OCI-M2 (cell line): ENCODE data around the gene PSMG1.

Source experiments
- DNase-seq: peaks from one replicate; lab custom pipeline; 2025; ENCODE audit not compliant: unreplicated experiment; lab: John Stamatoyannopoulos, UW

The PSMG1 gene

DNA sequence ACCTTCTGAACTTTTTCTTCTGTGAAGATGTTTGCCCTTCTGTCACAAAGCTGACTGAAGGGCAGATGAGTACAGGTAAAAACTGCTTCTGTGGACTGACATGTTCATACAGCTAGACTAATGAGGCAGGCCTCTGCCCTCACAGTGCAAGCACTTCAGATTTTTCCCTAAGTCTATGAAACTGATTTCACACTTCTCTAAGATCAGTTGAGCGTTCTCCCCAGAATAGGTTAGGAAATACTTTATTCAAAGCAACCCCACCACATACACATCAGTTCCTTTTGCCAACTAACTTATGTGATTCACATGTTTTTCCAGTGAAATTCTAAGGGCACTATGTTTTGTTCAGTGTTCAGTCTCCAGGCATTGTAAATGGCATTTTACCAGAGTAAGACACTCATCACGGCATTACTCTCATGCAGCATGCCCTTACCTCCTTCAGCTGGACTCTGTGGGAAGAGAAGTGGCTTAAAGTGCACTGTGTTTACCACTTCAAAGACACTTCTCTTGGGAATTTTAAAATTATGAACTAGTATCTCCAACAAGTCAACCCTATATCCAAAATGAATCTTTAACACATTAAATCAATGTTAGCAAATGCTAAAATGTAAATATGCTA is 5.4 kb upstream of the PSMG1 start:
- DNase-seq = no peak

DNA sequence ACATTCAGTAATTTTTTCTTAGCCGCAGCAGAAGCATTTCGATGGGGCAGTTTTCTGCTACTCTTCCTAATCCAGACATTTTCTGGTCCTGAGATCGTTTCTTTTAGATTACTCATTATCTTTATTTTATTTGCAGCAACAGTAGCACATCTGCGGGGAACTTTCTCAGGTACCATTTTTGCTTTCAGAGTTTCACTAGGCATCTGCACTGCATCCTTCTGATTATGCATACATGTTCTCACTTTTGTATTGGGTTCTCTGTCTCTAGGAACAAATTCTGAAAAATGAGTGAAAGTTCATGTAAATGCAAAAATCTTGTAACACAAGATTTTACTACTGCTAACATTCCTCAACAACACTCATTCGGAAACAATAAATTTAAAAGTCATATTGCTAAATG is 3.9 kb upstream of the PSMG1 start:
- no peak for DNase-seq

DNA sequence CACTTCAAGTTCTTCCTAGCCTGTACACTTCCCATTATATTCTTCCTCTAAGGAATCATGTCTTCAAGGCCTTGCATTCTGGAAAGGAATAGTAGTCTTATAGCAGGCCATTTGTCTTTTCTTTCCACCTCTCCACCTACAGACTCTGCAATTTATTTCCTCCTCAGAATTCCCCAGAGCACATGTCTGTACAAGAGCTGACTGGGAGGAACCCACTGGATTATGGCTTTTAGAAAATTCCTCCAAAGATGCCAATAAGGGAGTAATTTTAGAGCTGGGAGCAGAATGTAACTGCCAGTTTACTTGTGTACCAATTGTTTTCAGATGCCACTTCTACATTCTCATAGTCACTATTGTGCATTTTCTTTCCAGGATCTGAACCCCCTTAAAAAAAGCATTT is 3.4 kb upstream of the PSMG1 start:
- no peak for DNase-seq

DNA sequence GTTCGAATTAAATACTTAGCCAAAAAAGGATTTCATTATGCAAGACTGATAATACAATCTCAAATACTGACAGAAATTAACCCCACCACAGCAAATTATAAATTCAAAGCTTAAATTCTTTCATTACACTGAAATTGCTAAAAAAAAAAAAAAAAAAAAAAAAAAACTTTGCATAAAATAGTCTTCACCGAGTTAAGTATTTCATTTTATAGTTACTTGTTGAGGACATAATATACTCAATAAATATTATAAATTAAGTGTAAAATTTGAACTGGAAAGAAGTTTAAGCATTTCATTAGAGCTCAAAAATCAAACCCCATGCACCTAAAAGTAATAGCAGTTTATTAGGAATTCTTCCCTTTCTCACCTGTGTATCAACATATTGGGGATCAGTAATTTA is 1.9 kb upstream of the PSMG1 start:
- no peak for DNase-seq

DNA sequence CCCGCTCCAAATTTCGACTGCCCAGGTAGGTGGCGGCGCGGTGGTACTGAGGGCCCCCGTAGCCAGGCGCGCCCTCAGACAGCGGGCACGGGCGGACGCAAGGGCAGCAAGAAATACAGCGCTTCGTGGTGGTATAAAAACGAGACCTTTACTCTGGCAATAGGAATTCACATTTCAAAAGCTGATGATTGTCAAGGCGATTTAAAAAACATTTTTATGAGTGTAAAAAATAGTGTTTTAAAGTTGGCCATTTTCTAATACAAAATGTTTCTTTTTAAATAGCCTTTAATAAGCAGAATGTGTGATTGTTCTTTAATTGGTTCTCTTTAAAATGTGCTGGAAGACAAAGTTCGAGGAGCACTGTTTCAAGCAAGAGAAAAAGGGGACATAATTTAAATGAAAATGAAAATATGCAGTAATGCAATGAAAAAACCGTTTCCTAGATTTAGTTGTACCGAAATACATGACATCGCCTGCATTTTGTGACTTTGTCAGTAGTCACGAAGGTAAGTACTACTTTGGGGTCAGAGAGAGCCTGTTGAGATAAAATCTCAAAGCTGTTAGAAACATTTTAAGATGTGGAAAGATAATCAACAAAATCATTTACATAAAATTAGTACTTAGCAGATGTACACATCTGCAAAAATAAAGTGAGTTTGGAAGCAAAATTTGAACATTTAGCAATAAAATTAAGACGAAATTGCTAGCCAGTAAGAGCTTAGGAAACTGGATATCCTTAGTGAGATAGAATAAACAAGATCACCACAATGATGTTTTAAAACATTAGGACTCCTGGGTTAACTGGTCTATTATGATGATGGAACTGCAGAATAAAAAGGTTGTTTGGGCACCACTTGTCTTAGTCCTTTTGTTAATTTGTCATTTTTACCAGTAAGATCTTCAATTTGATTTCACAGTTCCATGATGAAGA is 1.1 kb upstream of the PSMG1 start:
- DNase-seq = peak; percentile 59

DNA sequence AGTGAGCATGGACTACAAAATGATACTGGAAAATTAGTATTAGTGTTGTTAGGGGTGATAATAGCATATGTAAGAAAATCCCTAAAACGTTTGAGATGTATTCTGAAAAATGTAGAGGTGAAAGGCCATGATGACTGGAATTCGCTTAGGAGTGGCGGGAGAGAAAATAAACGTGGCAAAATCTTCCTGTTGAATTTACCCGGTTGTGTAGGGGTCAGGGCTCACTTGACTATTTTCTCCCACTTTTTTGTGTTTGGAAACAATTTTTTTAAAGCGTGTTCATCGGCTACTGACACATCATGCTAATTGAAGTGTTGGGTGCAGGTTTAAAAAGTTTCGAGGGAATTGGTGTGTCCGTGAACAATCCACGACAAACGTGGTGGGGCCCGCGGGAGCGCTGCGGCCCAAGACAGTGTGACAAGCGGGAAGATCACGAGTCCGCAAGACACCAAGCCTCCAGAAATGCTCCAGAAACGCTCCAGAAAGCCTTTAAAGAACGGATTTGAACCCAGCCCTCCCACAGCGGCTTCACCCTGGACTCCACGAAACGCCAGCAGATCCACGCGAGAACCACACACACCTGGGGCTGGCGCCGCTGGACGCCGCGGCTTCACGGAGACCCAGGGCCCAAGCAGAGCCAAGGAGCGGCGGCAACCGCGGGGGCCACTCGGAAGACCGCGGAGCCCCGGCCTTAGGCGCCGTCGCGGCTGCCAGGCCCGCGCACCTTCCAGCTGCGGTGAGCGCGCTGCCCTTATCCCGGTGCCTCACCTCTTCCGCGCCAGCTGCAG is 573 bp downstream of the PSMG1 start:
- no peak for DNase-seq

DNA sequence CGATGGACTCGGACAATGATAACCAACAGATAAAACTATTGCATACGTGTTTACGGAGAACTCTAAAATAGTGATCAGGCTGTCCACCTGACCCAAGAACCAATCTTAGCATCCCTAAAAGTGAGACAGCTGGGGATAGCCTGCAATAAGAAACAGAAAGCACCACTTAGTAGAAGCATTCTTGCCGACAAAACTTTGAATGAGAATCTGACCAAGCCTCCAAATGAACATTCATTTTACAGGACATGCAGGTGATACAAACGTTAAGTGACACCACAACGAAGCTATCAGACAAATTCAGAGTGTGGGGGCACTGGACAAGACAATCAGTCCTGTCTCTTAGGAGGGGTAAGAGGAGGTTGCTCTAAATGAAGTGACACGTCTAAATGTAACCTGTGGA is 1.2 kb downstream of the PSMG1 start:
- no peak for DNase-seq

DNA sequence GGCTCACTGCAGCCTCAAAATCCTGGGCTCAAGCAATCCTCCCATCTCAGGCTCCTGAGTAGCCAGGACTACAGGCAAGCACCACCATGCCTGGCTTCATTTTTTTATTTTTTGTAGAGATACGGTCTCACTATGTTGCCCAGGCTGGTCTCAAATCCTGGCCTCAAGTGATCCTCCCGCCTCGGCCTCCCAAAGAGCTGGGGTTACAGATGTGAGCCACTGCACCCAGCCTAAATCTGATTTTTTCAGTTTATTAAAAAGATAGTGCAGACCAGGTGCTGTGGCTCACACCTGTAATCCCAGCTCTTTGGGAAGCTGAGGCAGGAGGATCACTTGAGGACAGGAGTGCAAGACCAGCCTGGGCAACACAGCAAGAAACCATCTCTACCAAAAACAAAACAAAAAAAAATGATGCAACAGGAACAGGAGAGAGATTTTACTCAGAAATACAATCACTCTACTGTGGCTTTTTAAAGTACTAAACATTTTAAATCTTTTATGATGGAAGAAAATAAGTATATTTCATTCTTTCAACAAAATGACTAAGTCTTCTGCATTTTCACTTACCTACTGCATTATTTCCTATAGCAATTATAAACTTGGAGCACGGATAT is 1.9 kb downstream of the PSMG1 start:
- DNase-seq = no peak

DNA sequence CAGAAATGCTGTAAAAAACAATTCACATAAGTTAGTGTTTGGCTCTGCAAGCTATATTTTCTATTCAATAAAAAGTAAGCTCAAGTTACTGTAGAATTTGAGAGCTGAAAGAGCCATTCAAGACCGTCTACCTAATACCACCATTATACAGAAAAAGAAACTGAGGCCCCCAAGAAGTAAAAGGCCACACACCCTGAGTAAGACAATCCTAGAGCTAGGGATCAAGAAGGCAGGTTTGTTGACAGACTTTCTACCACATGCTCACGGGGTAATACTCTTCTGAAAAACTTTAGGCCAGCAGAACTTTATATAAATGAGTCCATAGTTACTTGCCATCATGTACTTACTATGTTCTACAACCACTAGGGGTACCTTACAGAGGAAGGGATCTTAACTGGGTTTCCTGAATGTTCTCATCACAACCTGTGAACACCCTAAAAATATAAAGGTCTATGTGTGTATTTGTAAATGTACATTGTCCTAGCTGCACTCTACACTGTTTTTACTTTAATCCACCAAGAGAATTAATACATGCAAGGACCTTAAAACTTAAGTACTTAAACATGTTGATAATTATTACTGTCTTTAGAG is 2.7 kb downstream of the PSMG1 start:
- no peak for DNase-seq

DNA sequence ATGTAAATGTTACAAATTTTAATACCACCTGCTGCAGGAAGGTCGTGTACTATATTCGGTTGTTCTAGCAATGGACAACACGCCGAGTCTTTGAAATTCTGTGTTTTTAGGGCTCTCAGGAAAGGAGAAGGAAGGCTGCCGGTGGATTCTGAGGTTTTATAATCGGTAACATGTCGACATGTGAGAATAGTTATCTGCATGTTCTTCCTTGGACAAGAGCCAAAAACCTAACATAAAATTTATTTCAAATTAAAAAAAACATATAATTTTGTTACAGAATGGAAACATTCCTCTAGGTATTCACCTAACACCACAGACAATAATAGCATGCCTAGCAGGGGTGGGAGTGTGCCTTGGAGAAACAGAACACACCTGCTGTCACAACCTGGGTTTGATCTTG is 4.8 kb downstream of the PSMG1 start:
- DNase-seq = no peak

DNA sequence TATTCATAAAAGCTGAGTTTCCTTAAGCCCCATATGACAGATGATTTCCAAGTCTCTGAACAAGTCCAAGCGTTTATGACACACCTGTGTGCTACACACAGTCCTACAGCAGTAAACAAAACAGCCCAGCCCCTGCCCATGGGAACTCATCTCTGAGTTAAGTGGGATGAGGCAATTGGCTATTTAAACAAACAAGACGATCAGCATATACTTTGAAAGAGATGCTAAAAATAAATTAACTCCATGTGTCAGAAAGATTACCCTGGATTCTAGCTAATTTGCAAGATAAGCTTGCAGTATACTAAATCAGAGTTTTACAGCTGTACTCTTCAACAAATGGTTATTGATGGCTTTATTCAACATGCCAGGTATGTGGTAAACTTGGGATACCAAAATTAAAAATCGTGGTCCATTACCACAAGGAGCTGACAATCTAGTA is 7.0 kb downstream of the PSMG1 start:
- DNase-seq = no peak

DNA sequence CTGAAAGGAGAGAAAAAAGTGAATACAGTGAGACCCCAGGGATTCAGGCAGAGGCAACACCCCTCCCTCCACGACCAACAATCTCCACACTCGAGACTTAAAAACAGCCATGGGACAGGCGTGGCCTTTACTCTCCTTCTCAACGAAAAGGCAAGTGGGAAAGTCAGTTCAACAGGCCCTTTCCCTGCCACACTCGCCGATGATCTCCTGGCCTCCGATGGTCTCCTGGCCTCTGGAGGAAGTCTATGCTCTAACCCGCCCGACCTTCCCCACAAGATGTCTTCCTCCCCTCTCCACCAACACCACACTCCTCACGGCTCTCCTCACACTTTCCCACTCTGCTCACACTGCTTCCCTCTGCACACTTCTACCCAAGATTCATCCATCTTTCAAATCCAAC is 7.6 kb downstream of the PSMG1 start:
- no peak for DNase-seq

DNA sequence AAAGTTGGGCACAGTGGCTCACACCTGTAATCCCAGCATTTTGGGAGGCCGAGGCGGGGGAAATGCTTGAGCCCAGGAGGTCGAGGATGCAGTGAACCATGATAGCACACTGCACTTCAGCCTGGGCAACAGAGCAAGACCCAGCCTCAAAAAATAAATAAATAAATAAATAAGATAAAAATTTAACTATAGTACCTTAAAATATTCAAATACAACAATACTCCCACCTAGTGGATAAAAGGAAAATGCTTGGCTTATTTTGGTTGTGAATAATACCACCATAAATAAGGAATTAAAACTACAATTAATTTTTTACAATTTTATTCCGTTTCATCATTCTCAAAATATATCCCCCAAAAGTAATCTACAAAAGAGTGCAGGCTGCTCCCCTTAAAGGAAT is 8.1 kb downstream of the PSMG1 start:
- no peak for DNase-seq

DNA sequence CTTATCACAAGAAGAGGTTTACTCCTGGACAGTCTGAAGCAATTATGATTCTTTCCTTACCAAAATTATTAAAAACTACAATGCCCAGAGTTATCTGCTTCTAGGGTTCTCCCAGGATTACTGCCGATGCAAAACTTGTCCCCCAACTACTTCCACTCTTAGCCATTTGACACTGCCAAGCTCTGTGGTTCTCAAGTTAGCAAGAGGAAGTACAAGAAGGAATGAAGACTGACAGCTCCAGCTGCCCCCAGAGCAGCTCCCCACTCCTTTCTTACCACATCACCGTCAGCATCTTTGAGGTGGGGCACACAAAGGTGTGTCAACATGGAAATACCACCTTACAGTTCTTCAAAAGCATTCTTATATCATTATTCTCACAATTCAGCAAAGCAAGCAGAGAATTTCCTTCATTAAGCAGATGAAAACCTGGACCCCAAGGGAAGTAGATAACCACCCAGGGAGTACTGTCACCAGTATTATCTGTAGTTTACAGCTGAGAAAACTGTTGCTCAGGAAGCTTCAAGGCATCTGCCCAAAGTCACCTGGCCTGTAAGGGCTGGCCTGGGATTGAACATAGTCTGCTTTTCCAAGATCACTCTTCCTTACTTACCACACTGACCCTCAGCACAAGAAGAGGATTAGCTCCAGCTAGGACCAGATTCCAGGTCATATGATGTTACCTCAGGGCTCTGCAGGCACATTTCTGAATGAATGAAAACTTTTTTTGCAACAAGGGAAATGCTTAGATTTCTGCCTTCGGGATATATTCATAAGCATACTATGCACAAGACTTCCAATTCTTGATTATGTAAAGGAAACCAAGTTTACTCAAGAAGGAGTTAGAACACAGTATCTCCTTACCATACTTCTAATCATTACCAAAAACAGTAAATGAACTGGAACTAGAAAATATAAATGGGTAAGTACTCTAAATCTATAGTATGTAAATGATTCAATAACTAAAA is 9.3 kb downstream of the PSMG1 start:
- no peak for DNase-seq

DNA sequence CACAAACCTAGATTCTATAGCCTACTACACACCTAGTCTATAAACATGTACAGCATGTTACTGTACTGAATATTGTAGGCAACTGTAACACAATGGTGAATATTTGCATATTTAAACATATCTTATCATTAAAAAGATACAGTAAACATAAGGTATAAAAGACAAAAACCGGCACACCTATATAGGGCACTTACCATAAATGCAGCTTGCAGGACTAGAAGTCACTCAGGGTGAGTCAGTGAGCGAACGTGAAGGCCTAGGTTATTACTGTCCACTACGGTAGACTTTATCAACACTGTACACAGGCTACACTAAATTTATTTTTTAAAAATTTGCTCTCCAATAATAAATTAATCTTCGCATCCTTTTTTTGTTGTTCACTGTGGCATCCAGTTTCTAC is 13.3 kb downstream of the PSMG1 start:
- DNase-seq = no peak

DNA sequence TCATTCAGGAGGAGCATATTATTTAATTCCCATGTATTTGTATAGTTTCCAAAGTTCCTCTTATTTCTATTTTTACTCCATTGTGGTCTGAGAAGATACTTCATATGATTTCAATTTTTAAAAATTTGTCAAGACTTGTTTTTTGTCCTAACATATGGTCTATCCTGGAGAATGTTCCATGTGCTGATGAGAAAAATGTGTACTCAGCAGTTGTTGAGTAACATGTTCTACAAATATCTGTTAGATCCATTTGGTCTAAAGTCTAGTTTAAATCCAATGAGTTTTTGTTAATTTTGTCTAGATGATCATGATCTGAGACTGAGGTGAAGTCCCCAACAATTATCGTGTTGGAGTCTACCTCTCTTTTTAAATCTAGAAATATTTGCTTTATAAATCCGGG is 14.5 kb downstream of the PSMG1 start:
- no peak for DNase-seq

DNA sequence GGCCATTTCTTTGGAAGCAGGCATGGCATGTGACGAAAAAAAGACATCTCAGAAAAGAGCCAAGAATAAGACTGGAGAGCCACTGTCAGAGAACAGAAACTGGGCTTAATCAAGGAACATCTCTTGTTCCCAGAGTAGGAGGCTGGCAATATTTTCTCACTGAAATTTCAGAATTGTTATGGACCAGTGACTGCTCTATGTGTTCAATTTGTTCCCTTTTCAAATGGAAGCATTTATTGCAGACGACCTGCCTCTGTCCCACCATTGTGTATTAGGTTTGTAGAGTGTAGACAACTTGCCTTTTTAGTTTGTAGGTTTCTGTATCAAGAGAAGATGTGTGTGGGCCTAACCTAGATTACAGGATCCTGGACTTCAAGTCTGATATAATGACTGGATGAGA is 18.7 kb downstream of the PSMG1 start:
- DNase-seq = no peak

DNA sequence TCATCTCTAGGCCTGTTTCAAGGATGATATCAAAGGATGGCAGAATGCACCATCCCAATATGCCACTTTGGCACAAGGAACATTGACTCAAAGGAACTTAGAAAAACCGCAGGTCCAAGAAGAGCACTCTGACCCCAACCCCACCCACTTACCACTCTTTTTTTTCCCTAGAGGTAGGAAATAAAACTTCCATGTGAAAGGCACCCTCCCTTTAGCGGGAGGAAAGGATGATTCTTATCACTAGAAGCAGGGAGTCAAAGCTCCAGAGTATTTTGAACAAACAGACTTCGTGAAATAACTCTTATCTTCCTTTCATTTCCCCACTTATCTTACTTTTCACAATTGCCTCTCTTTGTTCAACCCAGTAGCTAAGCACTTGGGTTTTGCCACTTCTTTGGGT is 22.2 kb downstream of the PSMG1 start:
- DNase-seq = no peak

DNA sequence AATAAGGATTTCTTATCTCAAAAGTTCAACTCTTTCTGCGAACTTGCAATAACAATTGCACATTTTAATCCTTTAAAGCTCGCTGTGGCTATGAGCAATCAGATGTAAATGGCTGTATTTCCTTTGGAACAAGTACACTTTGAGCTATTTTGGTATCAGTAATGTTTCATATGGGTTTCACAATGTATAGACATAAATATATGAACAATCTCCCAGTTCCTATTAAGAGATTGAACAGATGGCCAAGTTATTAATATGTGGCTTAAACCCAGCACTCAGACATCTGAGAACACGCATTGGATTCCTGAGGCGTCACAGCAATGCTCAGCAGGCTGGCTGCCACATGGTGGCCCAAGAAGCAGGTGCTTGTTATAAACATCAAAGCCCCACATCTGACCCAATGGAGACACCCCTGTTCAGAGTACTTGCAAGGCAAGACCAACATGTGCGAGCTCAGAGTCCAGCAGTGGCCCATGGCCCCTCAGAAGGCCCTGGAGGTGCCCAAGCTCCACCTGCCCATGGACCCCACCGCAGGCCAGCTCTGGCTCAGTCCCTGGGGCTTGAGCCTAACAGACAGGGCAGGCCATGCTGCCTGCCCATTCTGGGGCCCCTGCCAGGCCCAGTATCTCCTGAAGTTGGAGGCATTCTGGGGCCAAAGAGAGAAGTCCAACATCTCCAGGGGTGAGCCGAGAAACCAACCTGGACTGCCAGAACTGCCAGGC is 23.7 kb downstream of the PSMG1 start:
- DNase-seq = no peak
